Measurements from ENCODE around the gene ATP1A1. TPM values are rescaled to one million over a fixed set of nuclear protein-coding genes. Genes with fewer than 3 reads are reported as not detected.

The ATP1A1 gene
- total and polyA plus RNA-seq, 9 of the 15 experiments (the other 6 are each of a cell fraction or from before 2014, with no cell fraction given): 99.3 to 513 (median 234) TPM

GRCh38 chr1:116372651-116373430 is at the start of gene ATP1A1 (continued):
- TF ChIP-seq CUX1 (CRISPR knock-in tag; IDR thresholded peaks at IDR 0.05) (0 out of 2 replicates have a peak, but pooled peaks have one; percentile 33), RNF2 (IDR thresholded peaks at IDR 0.05) (0 out of 2 replicates have a peak, but pooled peaks have one; percentile 14), PRMT5 (CRISPR knock-in tag; IDR thresholded peaks at IDR 0.05) (no peak), RBM34 (IDR thresholded peaks at IDR 0.05; ENCODE audit: borderline replicate concordance, insufficient read depth, low read length) (0 out of 2 replicates have a peak, but pooled peaks have one; percentile 73), CBX3 (IDR thresholded peaks at IDR 0.05; ENCODE audit: borderline replicate concordance in 1 of 2, low read length in 2 of 2) (peak in 1 of 2 experiments; percentile 92; a peak in 2 of 3 replicates), FIP1L1 (IDR thresholded peaks at IDR 0.05; ENCODE audit: low read depth, low read length, poor library complexity, severe bottlenecking) (peak; percentile 23), RBM22 (IDR thresholded peaks at IDR 0.05; ENCODE audit: low read depth, low read length, poor library complexity, severe bottlenecking) (peak; percentile 41), CREM (IDR thresholded peaks at IDR 0.05; ENCODE audit: low read depth) (peak; percentile 93), FOSL1 (tag; conservative IDR thresholded peaks at IDR 0.05) (no peak), PHF8 (IDR thresholded peaks at IDR 0.05; ENCODE audit: borderline replicate concordance, low read length) (peak; percentile 36; the same call in 1 of the 2 replicates)
